Natural killer cell treated with Interleukin-12 subunit alpha and Interleukin-12 subunit beta and Interleukin-15 and Interleukin-18, amount 100 ng/mL, for 72 hours (primary cell): ENCODE results near the gene GFOD2. TPM values are rescaled to one million over a fixed set of nuclear protein-coding genes. Genes with fewer than 3 reads are reported as not detected.

Experiments used
- ATAC-seq, 2 donors: fragments of 150-1000 bp; cut with Tn5 transposase in 1 of 2; sonication (Bioruptor Pico), chemical (Tn5 transposase) in 1 of 2; 2 replicates each; pipeline ENCODE4 v1.10.0; 2021
- DNase-seq: peaks from one replicate; pipeline ENCODE4 v3.0.0; 2022; ENCODE audit warnings: low spot score
- H3K27ac Mint-ChIP-seq, 2 donors: 1 replicate in 1 of 2; 2 replicates in 1 of 2; pipeline ENCODE4 v1.8.0; 2022; ENCODE audit warnings: mixed read lengths in 2 of 2, mild to moderate bottlenecking in 1 of 2, moderate library complexity in 1 of 2
- H3K27me3 Mint-ChIP-seq, 2 donors: 1 replicate in 1 of 2; 2 replicates in 1 of 2; pipeline ENCODE4 v1.8.0; 2022; ENCODE audit warnings: mixed read lengths in 2 of 2
- H3K36me3 Mint-ChIP-seq: one replicate; pipeline ENCODE4 v1.8.0; 2022; ENCODE audit warnings: mixed read lengths
- H3K4me1 Mint-ChIP-seq, 2 donors: 1 replicate in 1 of 2; 2 replicates in 1 of 2; pipeline ENCODE4 v1.8.0; 2022; ENCODE audit warnings: low read depth in 2 of 2, mixed read lengths in 2 of 2, mild to moderate bottlenecking in 1 of 2
- H3K4me3 Mint-ChIP-seq: one replicate; pipeline ENCODE4 v1.8.0; 2022; ENCODE audit warnings: mixed read lengths
- H3K9me3 Mint-ChIP-seq: 2 replicates; pipeline ENCODE4 v1.8.0; 2022; ENCODE audit warnings: mixed read lengths
- total RNA-seq, 2 donors: library from RNA; stranded (reverse); gene quantifications; one replicate each; pipeline ENCODE4 v1.2.3, GENCODE V29; 2022

Gene GFOD2
- total RNA-seq, 2 donors from 2014 or later, result 14.8 to 22.0 TPM

- ATAC-seq (peak; percentile 85 to 90), DNase-seq (peak; percentile 91)
- Mint-ChIP-seq H3K36me3 (no peaks in the 10 kb centered on the region), H3K4me3 (peak within 1 kb of the TSS; percentile 80), H3K27ac (peak within 1 kb of the TSS in 1 of 2 donors; percentile 21), H3K9me3 (no peaks in the 10 kb centered on the region), H3K4me1 (peaks cover 6 to 11% of the 10 kb centered on the region in 2 donors), H3K27me3 (no peaks in the 10 kb centered on the region)
These were observed 52.3 kb downstream of the GFOD2 start, which contains the start of the genes C16orf86 and ENKD1 for GRCh38 chr16:67666559-67667452. Gene C16orf86 (plus strand): TSS chr16:67666814. CDS start chr16:67666971, 157 bp downstream. Gene ENKD1 (minus strand): TSS chr16:67666750. CDS start chr16:67666442, 308 bp downstream.

DNA sequence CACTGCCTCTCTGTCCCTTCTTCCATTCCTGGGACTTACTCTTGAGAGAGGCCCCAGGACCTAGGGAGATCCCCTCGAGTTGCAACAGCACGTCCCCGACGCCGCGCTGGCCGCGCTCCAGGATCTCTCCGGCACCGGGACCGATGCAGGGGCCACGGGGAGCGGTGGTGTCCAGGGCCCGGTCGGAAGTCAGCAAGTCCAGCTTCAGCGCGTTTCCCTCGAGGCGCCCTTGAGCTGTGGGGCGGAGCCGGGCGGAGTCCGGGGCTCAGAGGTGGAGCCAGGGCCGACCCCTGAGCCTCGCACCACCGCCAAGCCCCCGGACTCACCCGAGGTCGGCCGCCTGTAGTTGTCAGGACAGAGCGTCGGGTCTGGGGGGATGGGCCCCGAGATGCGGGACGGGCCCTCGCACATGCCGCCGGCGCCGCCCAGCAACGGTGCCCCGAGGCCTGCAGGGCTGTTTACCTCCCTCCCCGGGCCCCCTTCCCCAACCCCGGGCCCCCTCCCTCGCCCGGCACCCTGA lies 53.0 kb downstream of the GFOD2 start:
- Mint-ChIP-seq H3K27me3 (no peaks in the 10 kb centered on the region), H3K27ac (no peak overlapping the region), H3K4me3 (peak overlapping the region; percentile 80), H3K36me3 (no peaks in the 10 kb centered on the region), H3K9me3 (no peaks in the 10 kb centered on the region), H3K4me1 (peaks cover 8 to 15% of the 10 kb centered on the region in 2 donors)
- ATAC-seq, result peak; percentile 26
- DNase-seq, result peak; percentile 61

DNA sequence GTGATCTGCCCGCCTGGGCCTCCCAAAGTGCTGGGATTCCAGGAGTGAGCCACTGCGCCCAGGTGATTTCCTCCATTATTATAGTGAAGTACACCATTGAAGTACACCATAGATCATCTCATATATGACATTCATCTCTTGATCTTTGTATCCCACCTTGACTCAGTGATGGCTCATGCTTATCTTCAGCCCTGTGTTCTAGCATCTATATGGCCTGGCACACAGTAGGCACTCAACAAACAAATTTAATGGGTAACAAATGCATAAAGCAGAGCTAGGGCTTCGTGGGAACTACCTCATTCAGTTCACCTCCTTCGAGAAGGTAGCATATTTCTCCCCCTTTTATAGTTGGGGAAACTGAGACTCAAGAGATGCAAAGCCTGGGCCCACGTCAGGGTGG lies 53.5 kb downstream of the GFOD2 start:
- Mint-ChIP-seq H3K4me3 (peak overlapping the region; percentile 72), H3K4me1 (peaks cover 10 to 17% of the 10 kb centered on the region in 2 donors), H3K27me3 (no peaks in the 10 kb centered on the region), H3K9me3 (no peaks in the 10 kb centered on the region), H3K36me3 (no peaks in the 10 kb centered on the region), H3K27ac (no peak overlapping the region)
- ATAC-seq (no peak), DNase-seq (no peak)

GRCh38 chr16:67664871-67665270 lies 54.2 kb downstream of the GFOD2 start:
- Mint-ChIP-seq H3K27ac (peak overlapping the region in 1 of 2 donors; percentile 68), H3K36me3 (no peaks in the 10 kb centered on the region), H3K4me3 (no peak overlapping the region), H3K27me3 (no peaks in the 10 kb centered on the region), H3K9me3 (no peaks in the 10 kb centered on the region), H3K4me1 (peaks cover 10 to 17% of the 10 kb centered on the region in 2 donors)
- no peak for DNase-seq
- ATAC-seq, result no peak

GRCh38 chr16:67664258-67664657 lies 54.9 kb downstream of the GFOD2 start:
- ATAC-seq (no peak), DNase-seq (no peak)
- Mint-ChIP-seq H3K27ac (peak overlapping the region in 1 of 2 donors; percentile 68), H3K4me3 (no peak overlapping the region), H3K9me3 (no peaks in the 10 kb centered on the region), H3K36me3 (no peaks in the 10 kb centered on the region), H3K4me1 (peaks cover 10 to 20% of the 10 kb centered on the region in 2 donors), H3K27me3 (no peaks in the 10 kb centered on the region)

GRCh38 chr16:67663877-67664222 lies 55.3 kb downstream of the GFOD2 start:
- Mint-ChIP-seq H3K27me3 (no peaks in the 10 kb centered on the region), H3K4me1 (peaks cover 10 to 24% of the 10 kb centered on the region in 2 donors), H3K27ac (peak overlapping the region in 1 of 2 donors; percentile 68), H3K4me3 (no peak overlapping the region), H3K9me3 (no peaks in the 10 kb centered on the region), H3K36me3 (no peaks in the 10 kb centered on the region)
- ATAC-seq (no peak), DNase-seq (no peak)

DNA sequence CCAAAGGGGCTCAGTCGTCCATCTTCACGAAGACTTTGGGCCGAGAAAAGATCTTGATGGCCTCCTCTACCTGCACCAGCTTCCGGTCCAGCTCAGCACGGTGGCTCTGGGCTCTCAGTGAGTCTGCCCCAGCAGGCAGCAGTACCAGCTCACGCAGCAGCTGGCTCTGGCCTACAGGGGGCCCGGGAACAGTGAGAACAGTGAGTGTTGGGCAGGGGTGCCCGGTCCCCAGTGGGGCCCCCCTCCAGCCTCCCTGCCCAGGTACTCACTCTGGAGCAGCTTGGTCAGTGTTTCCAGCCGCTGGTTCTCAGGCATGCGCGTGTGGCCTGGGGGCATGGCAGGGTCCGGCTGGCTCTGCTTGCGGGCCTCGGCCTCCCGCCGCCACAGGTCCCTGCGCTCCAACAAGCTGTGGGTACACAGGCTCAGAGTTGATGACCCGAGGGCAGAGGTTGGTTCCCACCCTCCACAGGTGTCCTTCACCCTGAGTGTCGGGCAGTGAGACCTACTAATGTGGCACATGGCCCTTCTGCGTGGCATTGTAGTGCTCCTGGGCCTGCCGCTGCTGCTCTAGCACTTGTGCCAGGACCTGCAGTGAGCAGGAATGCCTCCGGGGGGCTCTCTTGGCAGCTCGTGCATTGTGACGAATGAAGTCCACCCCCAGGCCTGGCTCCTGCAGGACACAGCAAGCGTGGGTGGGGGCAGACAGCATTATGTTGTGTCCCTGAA lies 55.8 kb downstream of the GFOD2 start:
- DNase-seq (no peak), ATAC-seq (no peak)
- no peak overlapping the region for H3K4me3 Mint-ChIP-seq
- H3K4me1 Mint-ChIP-seq, result peaks cover 10 to 26% of the 10 kb centered on the region in 2 donors
- H3K27ac Mint-ChIP-seq, result no peak overlapping the region
- no peaks in the 10 kb centered on the region for H3K9me3 Mint-ChIP-seq
- no peaks in the 10 kb centered on the region for H3K27me3 Mint-ChIP-seq
- no peaks in the 10 kb centered on the region for H3K36me3 Mint-ChIP-seq

DNA sequence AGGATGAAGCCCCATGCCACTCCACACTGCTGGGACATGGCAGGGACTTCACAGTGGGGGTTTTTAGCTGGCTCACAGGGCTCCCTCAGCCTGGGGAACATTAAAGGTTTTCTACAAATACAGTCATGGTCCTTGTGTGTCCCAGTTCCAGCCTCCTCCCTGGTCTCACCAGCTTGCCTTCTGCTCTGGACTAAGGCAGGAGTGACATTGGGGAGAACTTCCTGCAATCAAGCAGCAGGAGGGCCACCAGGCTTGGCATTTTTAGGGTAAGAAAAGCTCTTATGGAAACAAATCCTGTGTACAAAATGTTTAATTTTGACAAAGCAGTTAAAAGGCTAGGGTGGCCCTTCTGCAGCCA lies 56.5 kb downstream of the GFOD2 start:
- H3K9me3 Mint-ChIP-seq, result no peaks in the 10 kb centered on the region
- no peak overlapping the region for H3K4me3 Mint-ChIP-seq
- DNase-seq (no peak), ATAC-seq (no peak)
- H3K4me1 Mint-ChIP-seq, result peaks cover 10 to 29% of the 10 kb centered on the region in 2 donors
- no peak overlapping the region for H3K27ac Mint-ChIP-seq
- H3K27me3 Mint-ChIP-seq, result no peaks in the 10 kb centered on the region
- no peaks in the 10 kb centered on the region for H3K36me3 Mint-ChIP-seq

DNA sequence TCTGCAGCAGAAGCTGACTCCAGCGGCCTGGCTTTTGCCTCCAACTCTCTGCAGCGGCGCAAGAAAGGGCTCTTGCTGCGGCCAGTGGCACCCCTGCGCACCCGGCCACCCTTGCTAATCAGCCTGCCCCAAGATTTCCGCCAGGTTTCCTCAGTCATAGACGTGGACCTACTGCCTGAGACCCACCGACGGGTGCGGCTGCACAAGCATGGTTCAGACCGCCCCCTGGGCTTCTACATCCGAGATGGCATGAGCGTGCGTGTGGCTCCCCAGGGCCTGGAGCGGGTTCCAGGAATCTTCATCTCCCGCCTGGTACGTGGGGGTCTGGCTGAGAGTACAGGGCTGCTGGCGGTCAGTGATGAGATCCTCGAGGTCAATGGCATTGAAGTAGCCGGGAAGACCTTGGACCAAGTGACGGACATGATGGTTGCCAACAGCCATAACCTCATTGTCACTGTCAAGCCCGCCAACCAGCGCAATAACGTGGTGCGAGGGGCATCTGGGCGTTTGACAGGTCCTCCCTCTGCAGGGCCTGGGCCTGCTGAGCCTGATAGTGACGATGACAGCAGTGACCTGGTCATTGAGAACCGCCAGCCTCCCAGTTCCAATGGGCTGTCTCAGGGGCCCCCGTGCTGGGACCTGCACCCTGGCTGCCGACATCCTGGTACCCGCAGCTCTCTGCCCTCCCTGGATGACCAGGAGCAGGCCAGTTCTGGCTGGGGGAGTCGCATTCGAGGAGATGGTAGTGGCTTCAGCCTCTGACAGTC lies 57.0 kb downstream of the GFOD2 start:
- Mint-ChIP-seq H3K9me3 (no peaks in the 10 kb centered on the region), H3K4me1 (peaks cover 10 to 27% of the 10 kb centered on the region in 2 donors), H3K36me3 (no peaks in the 10 kb centered on the region), H3K27ac (peak overlapping the region; percentile 86 to 93), H3K27me3 (no peaks in the 10 kb centered on the region), H3K4me3 (no peak overlapping the region)
- no peak for DNase-seq
- ATAC-seq, result no peak

GRCh38 chr16:67661101-67661761 lies 57.9 kb downstream of the GFOD2 start:
- DNase-seq (no peak), ATAC-seq (no peak)
- Mint-ChIP-seq H3K9me3 (no peaks in the 10 kb centered on the region), H3K27ac (peak overlapping the region; percentile 86 to 93), H3K36me3 (no peaks in the 10 kb centered on the region), H3K4me3 (peak overlapping the region; percentile 90), H3K27me3 (no peaks in the 10 kb centered on the region), H3K4me1 (peaks cover 10 to 26% of the 10 kb centered on the region in 2 donors)

- Mint-ChIP-seq H3K27ac (peak within 1 kb of the TSS; percentile 86 to 93), H3K27me3 (no peaks in the 10 kb centered on the region), H3K4me3 (peak within 1 kb of the TSS; percentile 90), H3K9me3 (no peaks in the 10 kb centered on the region), H3K36me3 (no peaks in the 10 kb centered on the region), H3K4me1 (peaks cover 9 to 25% of the 10 kb centered on the region in 2 donors)
- DNase-seq (peak; percentile 97), ATAC-seq (peak; percentile 88 to 91)
These were observed 58.5 kb downstream of the GFOD2 start, which contains the start of gene PARD6A for GRCh38 chr16:67660564-67661028. Gene PARD6A (plus strand): TSS chr16:67660960. CDS start chr16:67661039, 79 bp downstream.

GRCh38 chr16:67659675-67660563 lies 59.2 kb downstream of the GFOD2 start, which contains the start of gene ACD:
Gene ACD (minus strand): TSS chr16:67660260. CDS start chr16:67660220, 40 bp downstream.
- Mint-ChIP-seq H3K4me1 (peaks cover 8 to 23% of the 10 kb centered on the region in 2 donors), H3K4me3 (peak within 1 kb of the TSS; percentile 90), H3K27me3 (no peaks in the 10 kb centered on the region), H3K9me3 (no peaks in the 10 kb centered on the region), H3K36me3 (no peaks in the 10 kb centered on the region), H3K27ac (peak within 1 kb of the TSS; percentile 86 to 93)
- peak; percentile 81 to 89 for ATAC-seq
- DNase-seq, result peak; percentile 94
